Measurements from ENCODE around the gene ZFYVE21. TPM values are rescaled to one million over a fixed set of nuclear protein-coding genes. Genes with fewer than 3 reads are reported as not detected.

The ZFYVE21 gene
- total RNA-seq, 4 donors from 2014 or later = 168 to 190 (median 177) TPM

DNA sequence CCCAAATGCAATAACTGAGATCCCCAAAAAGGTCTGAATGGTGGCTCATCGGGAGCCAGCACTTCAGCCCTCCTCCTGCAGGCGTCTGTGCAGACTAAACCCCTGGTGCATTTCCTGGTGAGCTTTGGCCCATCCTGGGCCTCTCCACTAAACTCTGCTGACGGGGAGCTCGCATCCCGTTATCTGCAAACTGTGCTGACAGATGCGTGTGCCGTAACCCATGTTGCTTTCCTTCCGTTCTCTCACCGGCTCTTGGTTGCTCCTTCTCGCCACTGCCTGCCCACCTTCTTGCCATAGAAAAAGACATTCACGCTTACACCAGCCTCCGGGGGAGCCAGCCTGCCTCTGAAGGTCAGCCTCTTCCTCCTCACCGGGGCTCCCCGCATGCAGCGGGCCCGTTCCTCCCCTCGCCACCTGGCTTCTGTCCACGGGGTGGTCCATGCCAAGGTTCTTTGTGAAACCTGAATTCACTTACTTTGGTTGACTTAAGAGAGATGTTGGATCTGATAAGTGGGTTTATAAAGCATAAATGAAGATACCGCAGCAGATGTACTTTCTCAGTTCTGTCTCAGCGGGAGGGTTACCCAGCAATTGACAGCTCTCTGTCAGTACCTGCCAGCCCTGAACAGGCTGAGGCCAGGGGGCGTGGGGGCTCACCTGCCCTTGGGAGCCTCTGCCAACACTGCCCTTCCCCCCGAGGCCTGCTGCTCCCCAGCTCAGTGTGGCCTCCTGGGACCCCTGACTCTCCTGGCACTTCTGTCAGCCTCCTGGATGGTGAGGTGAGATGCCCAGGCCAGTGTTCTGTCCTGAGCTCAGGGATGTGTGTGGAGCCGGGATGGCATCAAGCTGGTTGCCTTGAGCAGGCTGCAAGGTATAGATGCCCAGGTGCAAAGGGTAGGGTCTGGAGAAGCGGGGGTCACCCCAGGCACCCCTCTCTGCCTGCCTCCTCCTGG is 14.2 kb downstream of the ZFYVE21 start:
- Histone ChIP-seq H3K4me1 (peaks cover 58% of the 10 kb centered on the region), H3K27me3 (no peaks in the 10 kb centered on the region), H3K36me3 (peaks cover 74% of the 10 kb centered on the region), H3K9me3 (no peaks in the 10 kb centered on the region), H3K4me3 (no peak overlapping the region), H3K27ac (peak overlapping the region; percentile 31)
- WGBS = 78% methylated on average over 20 of the region's 24 CpGs
- no peak for DNase-seq (ENCODE audit: low spot score in 2 of 2)
- no peak for TF ChIP-seq POLR2A (IDR thresholded peaks at IDR 0.05)
- TF ChIP-seq, protein P1, sequence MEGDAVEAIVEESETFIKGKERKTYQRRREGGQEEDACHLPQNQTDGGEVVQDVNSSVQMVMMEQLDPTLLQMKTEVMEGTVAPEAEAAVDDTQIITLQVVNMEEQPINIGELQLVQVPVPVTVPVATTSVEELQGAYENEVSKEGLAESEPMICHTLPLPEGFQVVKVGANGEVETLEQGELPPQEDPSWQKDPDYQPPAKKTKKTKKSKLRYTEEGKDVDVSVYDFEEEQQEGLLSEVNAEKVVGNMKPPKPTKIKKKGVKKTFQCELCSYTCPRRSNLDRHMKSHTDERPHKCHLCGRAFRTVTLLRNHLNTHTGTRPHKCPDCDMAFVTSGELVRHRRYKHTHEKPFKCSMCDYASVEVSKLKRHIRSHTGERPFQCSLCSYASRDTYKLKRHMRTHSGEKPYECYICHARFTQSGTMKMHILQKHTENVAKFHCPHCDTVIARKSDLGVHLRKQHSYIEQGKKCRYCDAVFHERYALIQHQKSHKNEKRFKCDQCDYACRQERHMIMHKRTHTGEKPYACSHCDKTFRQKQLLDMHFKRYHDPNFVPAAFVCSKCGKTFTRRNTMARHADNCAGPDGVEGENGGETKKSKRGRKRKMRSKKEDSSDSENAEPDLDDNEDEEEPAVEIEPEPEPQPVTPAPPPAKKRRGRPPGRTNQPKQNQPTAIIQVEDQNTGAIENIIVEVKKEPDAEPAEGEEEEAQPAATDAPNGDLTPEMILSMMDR (IDR thresholded peaks at IDR 0.05) = no peak
- no peak for TF ChIP-seq EP300 (IDR thresholded peaks at IDR 0.05)
- no peak for TF ChIP-seq POLR2AphosphoS5 (IDR thresholded peaks at IDR 0.05)

DNA sequence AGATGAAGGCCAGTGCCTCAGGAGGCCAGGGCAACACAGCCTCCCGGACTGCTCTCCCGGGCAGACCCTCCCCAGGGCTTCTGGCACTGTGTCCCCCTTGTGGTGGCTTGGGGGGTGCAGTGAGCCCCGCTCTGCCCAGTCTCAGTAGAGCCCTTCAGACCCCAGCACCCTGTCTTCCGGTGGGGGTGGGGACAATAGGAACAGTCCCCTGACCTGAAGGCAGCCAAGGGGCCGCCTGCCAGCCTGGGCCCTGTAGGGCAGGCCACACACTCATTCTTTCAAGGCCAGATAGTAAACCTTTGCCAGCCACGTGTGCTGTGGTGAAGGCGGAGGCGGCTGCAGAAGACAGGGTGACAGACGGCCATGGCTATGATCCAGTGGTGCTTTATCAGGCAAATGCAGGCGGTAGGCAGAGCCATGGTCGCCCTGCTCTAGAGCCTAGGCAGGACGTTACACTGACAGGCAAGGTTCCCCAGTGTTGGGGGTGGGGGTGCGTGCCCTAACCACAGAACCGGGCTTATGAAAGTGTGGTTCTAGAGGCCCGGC is 15.0 kb downstream of the ZFYVE21 start:
- TF ChIP-seq POLR2AphosphoS5 (IDR thresholded peaks at IDR 0.05) = no peak
- no peak for TF ChIP-seq POLR2A (IDR thresholded peaks at IDR 0.05)
- no peak for TF ChIP-seq EP300 (IDR thresholded peaks at IDR 0.05)
- TF ChIP-seq, protein P1 (IDR thresholded peaks at IDR 0.05) = no peak
- Histone ChIP-seq H3K27ac (no peak overlapping the region), H3K9me3 (no peaks in the 10 kb centered on the region), H3K4me1 (peaks cover 58% of the 10 kb centered on the region), H3K4me3 (no peak overlapping the region), H3K36me3 (peaks cover 71% of the 10 kb centered on the region), H3K27me3 (no peaks in the 10 kb centered on the region)
- 63% methylated on average over 9 of the region's 15 CpGs for WGBS
- no peak for DNase-seq (ENCODE audit: low spot score in 2 of 2)

DNA sequence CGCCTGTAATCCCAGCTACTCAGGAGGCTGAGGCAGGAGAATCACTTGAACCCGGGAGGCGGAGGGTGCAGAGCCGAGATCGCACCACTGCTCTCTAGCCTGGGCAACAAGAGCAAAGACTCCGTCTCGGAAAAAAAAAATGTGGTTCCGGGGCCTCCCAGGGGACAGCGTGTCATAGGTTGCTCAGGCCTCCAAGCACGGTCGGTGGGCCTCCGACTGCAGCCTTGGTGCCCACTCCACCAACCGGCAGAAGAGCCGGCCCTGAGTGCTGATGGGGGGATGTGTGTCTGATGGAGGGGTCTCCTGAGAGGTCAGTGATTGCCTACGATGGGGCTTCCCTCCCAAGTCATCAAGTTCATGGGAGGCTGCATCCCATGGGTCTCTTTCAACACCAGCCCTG is 15.9 kb downstream of the ZFYVE21 start:
- no peaks in the 10 kb centered on the region for H3K27me3 ChIP-seq
- peaks cover 64% of the 10 kb centered on the region for H3K36me3 ChIP-seq
- DNase-seq (ENCODE audit: low spot score in 2 of 2) = peak in 1 of 2 donors; percentile 53
- no peak overlapping the region for H3K27ac ChIP-seq
- no peak for TF ChIP-seq POLR2AphosphoS5 (IDR thresholded peaks at IDR 0.05)
- no peaks in the 10 kb centered on the region for H3K9me3 ChIP-seq
- WGBS = 92% methylated on average over 12 of the region's 15 CpGs
- peaks cover 67% of the 10 kb centered on the region for H3K4me1 ChIP-seq
- H3K4me3 ChIP-seq = no peak overlapping the region

DNA sequence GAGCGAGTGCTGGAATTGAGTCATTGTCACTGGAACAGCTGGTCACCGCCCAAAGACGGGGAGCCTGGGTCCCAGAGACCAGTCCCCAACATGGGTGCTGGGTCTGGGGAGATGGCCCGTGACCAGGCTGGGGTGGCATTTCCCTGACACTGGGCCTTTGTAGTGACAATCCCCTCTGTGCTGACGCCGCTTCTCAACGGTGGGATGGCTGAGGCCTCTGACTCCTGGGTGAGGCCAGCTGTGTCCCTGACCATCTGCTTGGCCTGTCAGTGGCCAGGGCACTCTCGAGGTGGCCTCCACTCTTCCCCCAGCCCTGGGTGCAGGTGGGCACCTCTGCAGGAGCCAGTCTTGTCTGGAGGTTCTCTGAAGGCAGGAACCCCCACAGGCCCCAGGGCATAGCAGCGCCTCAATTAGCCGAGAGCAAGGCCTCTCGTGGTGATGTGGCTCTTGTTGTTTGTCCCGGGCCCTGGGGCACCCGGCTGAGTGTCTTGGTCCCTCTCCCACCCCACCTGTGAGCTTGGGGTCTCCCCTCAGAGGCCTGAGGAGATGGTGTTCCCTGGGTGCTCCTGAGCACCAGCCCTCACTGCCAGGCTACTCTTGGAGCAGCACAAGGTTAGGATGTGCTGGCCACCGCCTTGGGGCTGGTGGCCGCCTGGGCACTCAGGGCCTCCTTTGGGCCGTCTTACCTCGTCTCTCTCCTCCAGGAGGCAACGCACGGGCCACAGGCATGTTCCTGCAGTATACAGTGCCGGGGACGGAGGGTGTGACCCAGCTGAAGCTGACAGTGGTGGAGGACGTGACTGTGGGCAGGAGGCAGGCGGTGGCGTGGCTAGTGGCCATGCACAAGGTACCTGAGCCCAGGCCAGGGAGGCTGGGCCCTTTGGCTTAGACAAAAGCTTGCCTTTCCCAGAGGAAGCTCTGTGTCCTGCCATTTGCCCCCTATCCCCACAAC is 16.6 kb downstream of the ZFYVE21 start:
- 70% methylated on average over 6 of the region's 24 CpGs for WGBS

More for the DNA sequence above, 16.6 kb downstream of the ZFYVE21 start:
- DNase-seq (ENCODE audit: low spot score in 2 of 2) = peak in 1 of 2 donors; percentile 58
- H3K4me3 ChIP-seq = no peak overlapping the region
- no peak for TF ChIP-seq POLR2A (IDR thresholded peaks at IDR 0.05)
- TF ChIP-seq, protein P1 (IDR thresholded peaks at IDR 0.05) = no peak
- peaks cover 72% of the 10 kb centered on the region for H3K4me1 ChIP-seq
- peak overlapping the region; percentile 32 for H3K27ac ChIP-seq
- H3K27me3 ChIP-seq = no peaks in the 10 kb centered on the region
- H3K36me3 ChIP-seq = peaks cover 62% of the 10 kb centered on the region
- H3K9me3 ChIP-seq = no peaks in the 10 kb centered on the region
